ENCODE results near the gene OLR1.

Gene OLR1

DNA sequence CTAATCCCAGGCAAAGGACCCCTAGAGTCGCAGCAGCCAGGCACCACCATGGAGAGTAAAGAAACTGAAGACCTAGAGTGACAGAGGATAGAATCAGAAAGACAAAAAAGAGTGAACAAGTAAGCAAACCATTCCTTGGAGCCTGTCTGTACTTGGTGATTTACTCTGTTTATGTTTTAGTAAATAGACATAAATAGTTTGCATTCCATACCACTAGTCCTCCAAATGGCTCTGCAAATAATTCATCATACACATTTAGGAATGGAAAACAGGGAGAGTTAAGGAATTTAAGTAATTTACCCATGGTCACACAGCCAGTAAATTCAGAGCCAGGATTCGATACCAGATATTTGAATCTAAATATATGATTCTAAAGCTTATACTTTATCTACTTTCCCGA lies 2.8 kb downstream of the OLR1 start:
- H4K20me1 ChIP-seq (ENCODE audit: insufficient read depth, low read length): no peaks in the 10 kb centered on the region
- H3K4me2 ChIP-seq (ENCODE audit: low read depth, low read length): no peak overlapping the region
- H3K27me3 ChIP-seq (replicated peaks; ENCODE audit: insufficient read depth, low read length): no peaks in the 10 kb centered on the region
- no peak overlapping the region for H3K9ac ChIP-seq (ENCODE audit: low read length)
- H3F3A ChIP-seq (ENCODE audit: insufficient read depth, low read length): no peaks in the 10 kb centered on the region
- no peak for DNase-seq
- H3K27ac ChIP-seq (ENCODE audit: low read length): no peak overlapping the region
- H3K9me3 ChIP-seq (replicated peaks; ENCODE audit: insufficient read depth, low read length): no peaks in the 10 kb centered on the region
- no peaks in the 10 kb centered on the region for H3K79me2 ChIP-seq (ENCODE audit: low read length)
- TF ChIP-seq EZH2phosphoT487 (IDR thresholded peaks at IDR 0.05; ENCODE audit: low read length) (no peak), EZH2 (optimal IDR thresholded peaks at IDR 0.05; ENCODE audit: low read depth, low read length) (no peak)
- TF ChIP-seq, protein P1, sequence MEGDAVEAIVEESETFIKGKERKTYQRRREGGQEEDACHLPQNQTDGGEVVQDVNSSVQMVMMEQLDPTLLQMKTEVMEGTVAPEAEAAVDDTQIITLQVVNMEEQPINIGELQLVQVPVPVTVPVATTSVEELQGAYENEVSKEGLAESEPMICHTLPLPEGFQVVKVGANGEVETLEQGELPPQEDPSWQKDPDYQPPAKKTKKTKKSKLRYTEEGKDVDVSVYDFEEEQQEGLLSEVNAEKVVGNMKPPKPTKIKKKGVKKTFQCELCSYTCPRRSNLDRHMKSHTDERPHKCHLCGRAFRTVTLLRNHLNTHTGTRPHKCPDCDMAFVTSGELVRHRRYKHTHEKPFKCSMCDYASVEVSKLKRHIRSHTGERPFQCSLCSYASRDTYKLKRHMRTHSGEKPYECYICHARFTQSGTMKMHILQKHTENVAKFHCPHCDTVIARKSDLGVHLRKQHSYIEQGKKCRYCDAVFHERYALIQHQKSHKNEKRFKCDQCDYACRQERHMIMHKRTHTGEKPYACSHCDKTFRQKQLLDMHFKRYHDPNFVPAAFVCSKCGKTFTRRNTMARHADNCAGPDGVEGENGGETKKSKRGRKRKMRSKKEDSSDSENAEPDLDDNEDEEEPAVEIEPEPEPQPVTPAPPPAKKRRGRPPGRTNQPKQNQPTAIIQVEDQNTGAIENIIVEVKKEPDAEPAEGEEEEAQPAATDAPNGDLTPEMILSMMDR (IDR thresholded peaks at IDR 0.05; ENCODE audit: low read length): no peak
- no peaks in the 10 kb centered on the region for H3K36me3 ChIP-seq (replicated peaks; ENCODE audit: insufficient read depth, low read length)
- no peaks in the 10 kb centered on the region for H3K9me2 ChIP-seq (replicated peaks; ENCODE audit: insufficient read depth, low read length)
- H3K4me3 ChIP-seq (ENCODE audit: low read length): no peak overlapping the region
- no peak overlapping the region for H2AFZ ChIP-seq (ENCODE audit: low read length)
- H3K4me1 ChIP-seq (ENCODE audit: low read length): no peaks in the 10 kb centered on the region

DNA sequence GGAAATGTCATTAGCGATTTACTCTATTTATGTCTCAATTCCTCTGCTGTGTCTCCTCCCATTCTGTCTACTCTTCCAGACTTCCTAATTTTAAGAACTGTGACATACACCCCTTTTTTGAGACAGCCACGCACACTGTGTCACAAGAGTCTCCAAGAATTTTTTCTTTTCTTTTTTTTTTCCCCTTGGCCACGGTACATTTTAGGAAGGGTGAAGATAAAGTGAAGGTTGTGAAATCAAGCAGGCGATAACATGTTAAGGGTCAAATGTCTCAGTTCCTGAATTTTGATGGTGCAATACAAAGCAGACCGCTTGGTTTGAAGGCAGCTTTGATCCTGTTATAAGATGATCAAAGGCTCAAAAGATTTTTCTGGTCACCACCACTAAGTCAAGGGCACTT lies 4.3 kb downstream of the OLR1 start:
- Histone ChIP-seq H3K9ac (ENCODE audit: low read length) (no peak overlapping the region), H3K4me1 (ENCODE audit: low read length) (no peaks in the 10 kb centered on the region)
- DNase-seq: no peak

DNA sequence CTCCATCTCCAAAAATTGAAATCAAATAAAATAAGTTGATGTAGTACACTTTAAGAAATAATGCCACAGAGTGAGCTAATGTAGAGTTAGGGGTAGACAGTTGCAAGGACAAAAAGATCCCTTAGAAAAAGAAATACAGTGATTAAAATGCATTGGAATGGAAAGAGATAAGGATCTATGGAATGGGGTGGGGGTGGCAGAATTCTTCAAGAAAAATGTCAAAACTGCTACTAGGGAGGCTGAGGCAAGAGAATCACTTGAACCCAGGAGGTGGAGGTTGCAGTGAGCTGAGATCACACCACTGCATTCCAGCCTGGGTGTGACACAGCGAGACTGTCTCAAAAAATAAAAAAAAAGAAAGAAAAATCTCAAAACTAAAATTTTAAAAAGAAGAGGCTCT lies 6.5 kb downstream of the OLR1 start:
- Histone ChIP-seq H3K27ac (ENCODE audit: low read length) (no peak overlapping the region), H3K4me3 (ENCODE audit: low read length) (no peak overlapping the region), H3K9me3 (replicated peaks; ENCODE audit: insufficient read depth, low read length) (no peaks in the 10 kb centered on the region), H3K36me3 (replicated peaks; ENCODE audit: insufficient read depth, low read length) (no peaks in the 10 kb centered on the region), H4K20me1 (ENCODE audit: insufficient read depth, low read length) (no peaks in the 10 kb centered on the region), H3K9ac (ENCODE audit: low read length) (no peak overlapping the region), H3K4me1 (ENCODE audit: low read length) (peaks cover 10% of the 10 kb centered on the region; the same call in 1 of the 2 replicates), H3K9me2 (replicated peaks; ENCODE audit: insufficient read depth, low read length) (no peaks in the 10 kb centered on the region), H3K4me2 (ENCODE audit: low read depth, low read length) (no peak overlapping the region), H3K27me3 (replicated peaks; ENCODE audit: insufficient read depth, low read length) (no peaks in the 10 kb centered on the region), H3F3A (ENCODE audit: insufficient read depth, low read length) (no peaks in the 10 kb centered on the region), H3K79me2 (ENCODE audit: low read length) (no peaks in the 10 kb centered on the region), H2AFZ (ENCODE audit: low read length) (no peak overlapping the region)
- TF ChIP-seq EZH2 (optimal IDR thresholded peaks at IDR 0.05; ENCODE audit: low read depth, low read length): no peak
- DNase-seq: no peak

More for the DNA sequence above, 4.3 kb downstream of the OLR1 start:
- H3K27me3 ChIP-seq (replicated peaks; ENCODE audit: insufficient read depth, low read length): no peaks in the 10 kb centered on the region
- no peak overlapping the region for H3K27ac ChIP-seq (ENCODE audit: low read length)
- H3K36me3 ChIP-seq (replicated peaks; ENCODE audit: insufficient read depth, low read length): no peaks in the 10 kb centered on the region
- H3K4me3 ChIP-seq (ENCODE audit: low read length): no peak overlapping the region
- H3K4me2 ChIP-seq (ENCODE audit: low read depth, low read length): no peak overlapping the region
- no peak for TF ChIP-seq EZH2 (optimal IDR thresholded peaks at IDR 0.05; ENCODE audit: low read depth, low read length)
- no peaks in the 10 kb centered on the region for H3K79me2 ChIP-seq (ENCODE audit: low read length)
- H3K9me2 ChIP-seq (replicated peaks; ENCODE audit: insufficient read depth, low read length): no peaks in the 10 kb centered on the region
- H4K20me1 ChIP-seq (ENCODE audit: insufficient read depth, low read length): no peaks in the 10 kb centered on the region
- H2AFZ ChIP-seq (ENCODE audit: low read length): no peak overlapping the region
- no peaks in the 10 kb centered on the region for H3K9me3 ChIP-seq (replicated peaks; ENCODE audit: insufficient read depth, low read length)
- H3F3A ChIP-seq (ENCODE audit: insufficient read depth, low read length): no peaks in the 10 kb centered on the region

DNA sequence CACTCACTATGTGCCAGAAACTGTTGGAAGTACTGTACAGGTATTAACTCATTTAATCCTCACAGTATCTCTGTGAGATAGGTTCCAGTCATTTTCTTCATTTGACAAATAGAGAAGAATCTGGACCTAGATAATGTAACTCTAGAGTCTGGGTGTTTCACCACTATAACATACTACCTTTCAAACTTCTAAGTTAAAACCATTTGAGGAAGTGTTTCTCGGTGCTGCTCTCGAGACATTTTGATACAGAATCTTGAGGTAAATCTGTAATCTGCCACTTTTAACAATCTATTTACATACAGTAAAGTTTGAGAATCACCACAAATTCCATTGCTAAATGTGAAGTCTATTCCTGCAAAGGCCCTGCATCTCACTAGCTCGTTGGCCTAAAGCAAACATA lies 8.8 kb downstream of the OLR1 start:
- TF ChIP-seq EZH2phosphoT487 (IDR thresholded peaks at IDR 0.05; ENCODE audit: low read length) (no peak), EZH2 (optimal IDR thresholded peaks at IDR 0.05; ENCODE audit: low read depth, low read length) (no peak)
- TF ChIP-seq, protein P1 (IDR thresholded peaks at IDR 0.05; ENCODE audit: low read length): no peak
- Histone ChIP-seq H3K27me3 (replicated peaks; ENCODE audit: insufficient read depth, low read length) (no peaks in the 10 kb centered on the region), H3K36me3 (replicated peaks; ENCODE audit: insufficient read depth, low read length) (no peaks in the 10 kb centered on the region), H3K9me3 (replicated peaks; ENCODE audit: insufficient read depth, low read length) (no peaks in the 10 kb centered on the region), H3K79me2 (ENCODE audit: low read length) (no peaks in the 10 kb centered on the region), H3K4me1 (ENCODE audit: low read length) (peaks cover 26% of the 10 kb centered on the region), H3K4me2 (ENCODE audit: low read depth, low read length) (no peak overlapping the region), H3K9ac (ENCODE audit: low read length) (no peak overlapping the region), H3K9me2 (replicated peaks; ENCODE audit: insufficient read depth, low read length) (no peaks in the 10 kb centered on the region), H4K20me1 (ENCODE audit: insufficient read depth, low read length) (no peaks in the 10 kb centered on the region), H2AFZ (ENCODE audit: low read length) (no peak overlapping the region), H3F3A (ENCODE audit: insufficient read depth, low read length) (0 out of 2 replicates have a peak, but pooled peaks cover 3% of the 10 kb centered on the region), H3K27ac (ENCODE audit: low read length) (no peak overlapping the region), H3K4me3 (ENCODE audit: low read length) (no peak overlapping the region)
- DNase-seq: no peak
